ENCODE data around the gene COIL.
A peak's percentile ranks its signal among the peaks of the same experiment; 100 is the strongest.
"Not testable (repeated sequence)": the region's sequence is repeated elsewhere in the genome, so short reads cannot be mapped to it uniquely, and the experiment has no call there.

Gene COIL, protein sequence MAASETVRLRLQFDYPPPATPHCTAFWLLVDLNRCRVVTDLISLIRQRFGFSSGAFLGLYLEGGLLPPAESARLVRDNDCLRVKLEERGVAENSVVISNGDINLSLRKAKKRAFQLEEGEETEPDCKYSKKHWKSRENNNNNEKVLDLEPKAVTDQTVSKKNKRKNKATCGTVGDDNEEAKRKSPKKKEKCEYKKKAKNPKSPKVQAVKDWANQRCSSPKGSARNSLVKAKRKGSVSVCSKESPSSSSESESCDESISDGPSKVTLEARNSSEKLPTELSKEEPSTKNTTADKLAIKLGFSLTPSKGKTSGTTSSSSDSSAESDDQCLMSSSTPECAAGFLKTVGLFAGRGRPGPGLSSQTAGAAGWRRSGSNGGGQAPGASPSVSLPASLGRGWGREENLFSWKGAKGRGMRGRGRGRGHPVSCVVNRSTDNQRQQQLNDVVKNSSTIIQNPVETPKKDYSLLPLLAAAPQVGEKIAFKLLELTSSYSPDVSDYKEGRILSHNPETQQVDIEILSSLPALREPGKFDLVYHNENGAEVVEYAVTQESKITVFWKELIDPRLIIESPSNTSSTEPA

DNA sequence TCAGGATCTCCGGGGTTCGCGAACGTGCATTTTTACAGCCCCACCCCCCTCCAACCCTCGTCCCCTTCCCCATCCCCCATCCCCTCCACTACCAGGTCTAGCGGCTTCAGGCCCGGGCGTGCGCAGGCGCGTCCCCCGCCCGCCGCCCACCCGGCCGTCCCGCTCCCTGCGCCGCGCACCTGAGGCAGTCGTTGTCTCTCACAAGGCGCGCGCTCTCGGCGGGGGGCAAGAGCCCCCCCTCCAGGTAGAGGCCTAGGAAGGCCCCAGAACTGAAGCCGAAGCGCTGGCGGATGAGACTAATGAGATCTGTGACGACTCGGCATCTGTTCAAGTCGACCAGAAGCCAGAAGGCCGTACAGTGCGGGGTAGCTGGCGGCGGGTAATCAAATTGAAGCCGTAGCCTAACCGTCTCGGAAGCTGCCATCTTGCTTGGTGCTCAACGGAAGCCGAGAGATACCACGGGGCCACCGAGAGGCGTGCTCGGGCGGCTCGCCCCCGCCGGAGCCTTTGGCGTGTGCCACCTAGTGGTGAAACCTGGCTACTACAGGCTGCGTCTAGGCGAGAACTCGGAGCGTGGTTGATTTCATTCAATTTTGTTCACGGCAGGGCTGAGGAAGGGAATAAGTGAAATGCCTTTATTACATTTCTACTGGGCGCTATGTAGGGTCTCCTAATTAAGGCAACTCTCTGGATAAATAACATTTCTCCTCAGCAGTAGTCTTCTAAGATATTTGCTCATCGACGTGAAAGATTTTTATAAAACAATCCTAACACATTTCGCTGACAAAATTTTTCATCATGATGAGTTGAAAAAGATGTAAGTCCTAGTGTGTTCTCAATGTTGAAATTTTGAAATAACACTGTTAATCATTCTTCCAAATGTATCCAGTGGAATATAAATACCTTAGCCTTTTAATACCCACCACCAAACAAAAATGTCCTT, at the start of gene COIL:
TSS of gene COIL (minus strand) at position 455 of the 943 bp plus-strand sequence. CDS start at position 424, 31 bp downstream.
- peak; percentile 99 for DNase-seq

DNA sequence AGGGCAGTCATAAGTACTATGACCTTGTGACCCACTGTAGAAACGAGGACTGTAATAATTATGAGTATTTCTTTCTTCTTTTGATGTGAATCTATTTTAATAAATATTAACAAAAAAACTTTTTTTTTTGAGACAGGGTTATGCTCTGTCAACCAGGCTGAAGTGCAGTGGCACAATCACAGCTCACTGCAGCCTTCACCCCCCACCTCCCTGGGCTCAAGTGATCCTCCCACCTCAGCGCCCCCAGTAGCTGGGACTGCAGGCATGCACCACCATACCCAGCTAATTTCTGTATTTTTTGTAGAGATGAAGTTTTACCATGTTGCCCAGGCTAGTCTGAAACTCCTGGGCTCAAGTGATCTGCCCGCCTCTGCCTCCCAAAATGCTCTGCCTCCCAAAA, 49.6 kb upstream of the COIL start:
- no peak for DNase-seq

DNA sequence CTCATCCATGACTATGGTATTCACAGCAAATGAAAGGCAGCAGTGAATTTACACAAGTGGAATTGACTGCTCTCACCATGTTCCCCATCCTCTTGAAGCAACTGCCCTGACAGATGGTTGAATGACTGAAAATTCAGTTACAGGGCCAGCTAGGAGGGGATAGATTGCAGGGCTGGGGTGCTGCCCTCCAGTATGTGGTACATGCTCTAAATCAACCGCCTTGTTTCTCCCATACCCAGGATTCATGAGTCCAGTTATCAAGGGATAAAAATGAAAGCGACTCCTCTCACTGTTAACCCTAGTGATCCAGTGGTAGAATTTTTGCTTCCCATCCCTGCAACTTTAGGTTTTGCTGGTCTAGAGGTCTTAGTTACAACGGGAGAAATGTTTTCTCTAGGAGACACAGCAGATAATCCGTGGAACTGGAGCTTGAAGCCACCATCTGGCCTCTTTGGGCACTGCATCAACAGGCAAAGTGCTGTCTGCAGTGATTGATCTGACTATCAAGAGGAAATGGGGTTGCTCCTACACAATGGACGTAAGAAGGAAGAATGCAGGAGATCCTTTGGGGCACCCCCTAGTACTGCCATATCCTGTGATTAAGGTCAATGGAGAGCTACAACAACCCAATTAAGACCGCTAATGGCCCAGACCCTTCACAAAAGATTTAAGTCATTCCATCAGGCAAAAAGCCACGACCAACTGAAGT, 49.0 kb upstream of the COIL start:
- peak; percentile 72 for DNase-seq

DNA sequence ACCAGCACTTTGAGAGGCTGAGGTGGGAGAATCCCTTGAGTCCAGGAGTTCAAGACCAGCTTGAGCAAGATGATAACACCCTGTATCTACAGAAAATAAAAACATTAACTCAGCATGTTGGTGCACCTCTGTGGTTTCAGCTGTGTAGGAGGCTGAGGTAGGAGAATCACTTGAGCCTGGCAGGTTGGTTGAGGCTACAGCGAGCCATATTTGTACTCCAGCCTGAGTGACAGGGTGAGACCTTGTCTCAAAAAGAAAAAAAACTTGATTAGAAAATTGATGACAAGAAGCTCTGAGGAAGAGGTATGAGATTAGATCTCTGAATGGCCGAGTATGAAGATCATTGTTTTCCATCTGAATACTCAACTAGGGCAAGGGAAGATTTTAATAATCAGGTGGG, 48.1 kb upstream of the COIL start:
- no peak for DNase-seq

DNA sequence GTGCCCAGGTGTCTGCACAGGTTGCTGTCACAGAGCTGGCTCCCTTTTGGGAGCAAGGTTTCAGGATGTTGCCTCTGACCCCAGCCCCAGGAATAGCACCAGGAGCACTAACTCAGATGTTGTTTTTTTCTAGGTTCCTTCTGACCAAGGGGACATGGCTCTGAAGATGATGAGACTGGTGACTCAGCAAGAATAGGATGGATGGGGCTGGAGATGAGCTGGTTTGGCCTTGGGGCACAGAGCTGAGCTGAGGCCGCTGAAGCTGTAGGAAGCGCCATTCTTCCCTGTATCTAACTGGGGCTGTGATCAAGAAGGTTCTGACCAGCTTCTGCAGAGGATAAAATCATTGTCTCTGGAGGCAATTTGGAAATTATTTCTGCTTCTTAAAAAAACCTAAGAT, 45.2 kb upstream of the COIL start:
- DNase-seq, result no peak

DNA sequence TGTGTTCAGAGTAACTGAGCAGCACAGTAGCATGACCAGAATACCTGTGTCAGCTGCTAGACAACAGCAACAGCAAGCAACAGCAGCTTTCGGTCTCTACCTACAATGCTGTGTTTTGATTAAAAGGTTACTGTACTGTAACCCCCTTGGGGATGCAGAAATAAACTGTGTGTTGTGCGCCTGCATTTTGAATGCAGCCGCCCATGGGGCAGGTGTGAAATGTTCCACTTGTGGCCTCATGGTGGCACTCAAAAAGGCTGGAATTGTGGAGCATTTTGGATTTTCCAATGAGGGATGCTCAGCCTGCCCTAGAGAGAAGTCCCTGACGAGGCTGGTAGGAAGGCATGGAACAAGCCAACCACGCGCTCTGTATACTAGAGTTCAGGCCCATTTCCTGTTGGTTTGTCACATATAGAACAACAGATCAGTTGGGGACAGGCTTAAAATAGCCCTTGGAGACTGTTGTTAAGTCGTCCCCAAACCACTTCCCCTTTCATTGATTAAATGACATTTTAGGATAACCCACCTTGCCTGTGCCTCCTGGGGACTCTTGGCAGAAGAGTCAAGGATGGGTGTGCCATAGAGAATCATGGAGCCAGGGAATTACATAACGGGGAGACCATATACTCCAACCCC, 44.2 kb upstream of the COIL start:
- DNase-seq, result no peak

DNA sequence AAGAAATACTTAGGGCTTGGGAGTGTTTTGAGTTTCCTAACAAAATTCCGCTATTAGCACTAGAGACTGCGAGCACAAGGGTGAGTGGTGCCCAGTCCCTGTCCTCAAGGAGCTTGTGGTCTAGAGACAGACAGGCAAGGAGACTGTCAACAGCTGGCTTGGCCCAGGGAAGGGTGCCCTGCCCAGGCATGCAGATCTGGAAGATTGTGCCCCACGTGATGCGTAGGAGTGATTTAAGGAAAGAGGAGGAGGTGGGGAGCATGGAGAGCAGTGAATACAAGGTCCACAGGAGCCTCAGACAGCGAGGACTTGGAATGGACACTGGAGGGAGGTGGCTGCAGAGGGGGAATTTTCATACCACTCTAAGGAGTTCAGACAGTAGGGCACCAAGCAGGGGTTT, 42.1 kb upstream of the COIL start:
- no peak for DNase-seq

DNA sequence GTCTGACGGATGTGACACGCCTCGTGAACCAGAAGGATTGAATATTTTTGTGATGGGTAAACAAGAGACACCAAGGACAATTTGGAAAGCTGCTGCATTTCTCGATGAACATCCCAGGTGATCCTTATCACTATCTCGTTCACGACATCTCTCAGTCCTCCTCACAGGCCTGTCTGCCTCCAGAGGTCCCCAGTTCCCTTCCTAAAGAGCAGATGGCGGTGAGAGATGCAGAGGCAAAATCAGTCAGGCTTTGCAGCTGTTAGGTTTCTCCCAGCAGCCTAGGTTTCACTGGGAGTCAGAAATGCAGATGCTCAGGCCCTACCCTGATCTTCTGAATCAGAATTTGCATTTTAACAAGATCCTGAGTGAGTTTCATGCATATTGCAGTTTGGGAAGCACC, 40.7 kb upstream of the COIL start:
- no peak for DNase-seq

DNA sequence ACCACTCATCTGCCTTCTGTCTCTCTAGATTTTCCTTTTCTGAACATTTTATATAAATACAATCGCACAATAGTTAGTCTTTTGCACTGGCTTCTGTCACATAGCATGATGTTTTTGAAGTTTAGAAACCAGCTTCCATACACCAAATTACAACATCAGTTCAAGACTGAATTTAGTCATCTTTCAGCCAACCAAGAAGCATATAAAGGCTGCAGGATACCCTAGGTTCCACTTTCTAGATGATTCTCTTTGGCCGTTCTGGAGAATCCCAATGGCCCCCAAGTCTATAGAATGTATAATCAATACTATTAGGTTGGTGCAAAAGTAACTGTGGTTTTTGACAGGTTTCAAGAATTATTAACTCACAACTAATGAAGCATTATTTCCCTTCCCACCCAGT, 36.5 kb upstream of the COIL start:
- DNase-seq, result no peak

DNA sequence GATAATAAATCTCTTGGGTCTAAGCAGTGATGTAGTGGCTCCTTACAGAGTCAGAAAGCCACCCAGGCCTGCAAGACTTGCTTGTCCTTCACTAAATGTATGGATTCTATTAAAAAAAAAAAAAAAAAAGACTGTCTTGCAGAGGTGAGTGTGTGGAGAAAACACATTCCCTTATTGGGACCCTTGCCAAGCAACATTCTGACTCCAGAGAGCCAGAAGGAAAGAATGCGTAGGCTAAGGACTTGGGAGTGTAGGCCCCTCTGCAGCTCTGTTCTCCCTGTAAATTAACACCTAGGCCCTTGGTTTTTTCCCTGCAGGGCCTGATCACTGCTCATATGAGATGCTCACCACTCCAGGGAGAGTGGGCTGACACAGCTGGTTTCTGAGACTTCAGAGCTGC, 34.9 kb upstream of the COIL start:
- DNase-seq, result no peak

DNA sequence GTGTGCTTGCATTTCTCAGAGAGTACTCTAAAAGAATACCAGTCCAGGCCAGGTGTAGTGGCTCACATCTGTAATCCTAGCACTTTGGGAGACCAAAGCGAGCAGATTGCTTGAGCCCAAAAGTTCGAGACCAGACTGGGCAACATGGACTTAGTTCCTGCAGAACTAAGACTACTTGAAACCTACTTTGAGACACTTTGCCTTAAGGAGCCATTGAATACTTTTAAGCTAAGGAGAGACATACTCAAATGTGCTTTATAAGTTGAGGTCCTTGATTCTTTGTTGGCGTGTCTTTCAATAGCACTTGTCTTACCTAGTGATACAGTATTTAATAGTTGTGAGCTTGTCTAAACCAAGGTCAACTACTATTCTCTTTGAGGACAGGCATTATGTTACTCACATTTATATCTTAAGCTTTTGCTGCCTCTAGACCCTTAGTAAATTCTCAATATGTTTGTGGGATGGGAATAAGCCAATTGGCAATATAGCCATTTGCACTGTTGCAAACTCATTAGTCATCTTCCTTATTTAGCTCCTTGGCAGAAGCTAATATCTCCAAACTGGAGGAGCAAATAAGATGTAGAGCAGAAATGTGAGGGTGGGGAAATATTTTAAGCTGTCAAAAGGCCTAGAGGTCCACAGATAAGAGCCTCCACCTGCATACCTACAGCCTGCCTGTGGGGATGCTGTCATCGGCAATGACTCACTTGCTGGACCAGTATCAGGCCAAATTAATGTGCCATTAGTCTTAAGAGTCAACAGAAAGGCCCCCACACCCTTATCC, 33.4 kb upstream of the COIL start:
- peak; percentile 11 for DNase-seq

DNA sequence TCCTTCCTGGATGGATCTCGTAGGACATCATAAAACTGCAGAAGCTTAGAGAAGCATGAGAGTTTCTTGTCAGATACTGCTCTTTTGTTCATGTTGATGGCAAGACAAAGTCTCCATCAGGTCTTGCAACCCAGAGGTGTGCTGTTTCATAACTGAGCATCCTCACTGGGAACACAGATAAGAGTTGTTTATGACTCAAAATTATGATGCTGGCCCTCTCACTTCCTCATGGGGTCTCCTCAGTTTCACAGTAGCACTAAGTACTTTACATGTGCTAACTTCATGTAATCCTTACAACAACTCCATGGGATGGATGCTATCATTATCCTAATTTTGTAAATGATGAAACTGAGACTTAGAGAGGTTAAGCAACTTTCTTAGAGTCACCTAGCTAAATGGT, 31.5 kb upstream of the COIL start:
- DNase-seq, result no peak

DNA sequence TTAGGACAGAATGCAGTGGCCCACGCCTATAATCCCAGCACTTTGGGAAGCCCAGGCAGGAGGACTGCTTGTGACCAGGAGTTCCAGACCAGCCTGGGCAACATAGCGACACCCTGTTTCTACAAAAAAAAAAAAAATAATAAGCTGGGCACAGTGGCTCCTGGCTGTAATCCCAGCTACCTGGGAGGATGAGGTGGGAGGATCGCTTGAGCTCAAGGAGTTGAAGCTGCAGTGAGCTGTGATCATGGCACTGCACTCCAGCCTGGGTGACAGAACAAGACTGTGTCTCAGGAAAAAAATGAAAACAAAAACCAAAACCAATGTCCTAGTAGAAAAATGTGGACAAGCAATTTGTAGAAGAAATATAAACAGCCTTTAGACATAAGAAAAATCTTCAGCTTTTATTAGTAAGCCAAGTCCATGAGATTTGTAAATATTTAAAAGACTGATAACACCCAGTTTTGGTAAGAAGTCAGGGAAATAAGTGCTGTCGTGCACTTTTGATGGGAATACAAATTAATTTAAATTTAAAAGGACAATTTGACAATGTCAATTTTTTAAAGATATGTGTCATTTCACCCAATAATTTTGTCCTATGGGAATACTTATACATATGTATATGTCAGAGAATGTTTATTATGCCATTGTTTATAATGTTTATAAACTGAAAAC, 28.2 kb upstream of the COIL start:
- DNase-seq, result no peak

DNA sequence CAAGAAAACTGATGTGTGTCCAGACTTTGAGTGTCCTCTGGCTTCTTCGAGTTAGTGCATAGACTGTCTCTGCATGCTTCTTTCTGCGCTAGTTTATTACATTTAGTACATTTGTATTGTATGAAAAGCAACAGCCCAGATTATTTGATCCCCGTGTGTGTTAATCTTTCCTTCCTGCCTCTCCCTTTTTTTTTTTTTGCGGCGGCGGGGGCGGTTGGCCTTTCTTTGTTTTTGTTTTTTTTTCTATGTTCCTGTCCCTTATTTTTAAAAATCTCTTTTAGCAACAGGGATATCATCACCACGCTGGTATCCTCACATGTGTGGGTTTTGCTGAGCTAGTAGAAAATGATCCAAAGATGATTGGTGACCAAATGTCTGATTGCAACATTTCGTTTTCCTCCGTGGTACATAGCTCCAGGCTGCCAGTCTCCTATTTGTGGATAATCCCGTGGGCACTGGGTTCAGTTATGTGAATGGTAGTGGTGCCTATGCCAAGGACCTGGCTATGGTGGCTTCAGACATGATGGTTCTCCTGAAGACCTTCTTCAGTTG, 26.5 kb upstream of the COIL start:
- DNase-seq, result peak; percentile 11

DNA sequence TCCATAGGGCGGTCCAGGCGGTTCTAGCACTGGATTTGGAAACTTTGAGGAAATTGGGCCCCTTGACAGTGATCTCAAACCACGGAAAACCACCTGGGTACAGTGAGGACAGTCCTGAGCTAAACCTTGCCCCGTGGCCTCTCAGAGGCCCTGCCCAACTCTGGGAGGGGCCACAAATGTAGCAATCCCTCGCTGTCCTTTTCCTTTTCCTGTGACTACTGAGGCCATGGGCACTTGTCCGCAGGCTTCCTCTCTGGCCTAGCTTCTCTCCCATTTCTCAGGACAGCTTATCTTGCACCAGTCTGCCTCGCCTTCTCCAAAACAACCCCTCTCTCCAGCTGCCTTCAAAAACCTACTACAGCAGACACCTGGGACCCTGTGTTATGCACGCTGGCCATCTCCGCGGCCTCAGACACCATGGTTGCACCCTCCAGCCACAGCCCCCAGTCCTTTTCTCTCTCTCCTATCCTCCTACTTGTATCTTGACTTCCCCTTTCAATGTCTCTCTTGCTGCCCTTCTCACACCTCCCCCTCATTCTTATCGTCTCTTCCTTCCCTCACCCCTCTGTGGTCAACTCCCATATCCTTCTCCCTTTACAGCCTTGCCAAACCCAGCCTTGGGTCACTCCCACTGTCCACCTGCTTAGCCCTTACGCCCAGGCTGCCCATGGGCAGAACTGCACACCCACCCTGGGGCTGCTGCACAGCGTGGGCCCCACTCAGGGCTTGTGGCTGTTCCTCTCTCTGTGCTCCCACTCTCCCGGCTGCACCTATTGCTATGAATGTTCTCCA, 24.7 kb upstream of the COIL start:
- DNase-seq, result peak; percentile 15

DNA sequence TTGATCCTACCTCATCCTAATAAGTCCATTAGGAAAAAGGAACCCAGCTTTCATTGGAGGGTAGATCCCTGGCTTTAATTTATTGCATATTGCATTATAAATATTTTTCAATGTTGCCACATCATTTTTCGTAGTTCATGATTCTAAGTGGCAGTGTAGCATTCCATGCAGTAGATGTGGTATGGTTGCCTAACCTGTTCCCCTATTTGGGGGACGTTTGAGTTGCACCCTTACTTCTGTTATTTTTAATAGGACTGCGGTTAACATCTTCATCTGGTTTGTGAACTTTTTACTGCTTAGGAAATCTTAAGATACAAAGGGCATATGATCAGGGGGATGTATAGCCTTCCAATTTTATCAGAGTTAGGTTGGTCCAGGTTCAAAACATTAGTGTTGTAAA, 22.5 kb upstream of the COIL start:
- DNase-seq, result no peak

DNA sequence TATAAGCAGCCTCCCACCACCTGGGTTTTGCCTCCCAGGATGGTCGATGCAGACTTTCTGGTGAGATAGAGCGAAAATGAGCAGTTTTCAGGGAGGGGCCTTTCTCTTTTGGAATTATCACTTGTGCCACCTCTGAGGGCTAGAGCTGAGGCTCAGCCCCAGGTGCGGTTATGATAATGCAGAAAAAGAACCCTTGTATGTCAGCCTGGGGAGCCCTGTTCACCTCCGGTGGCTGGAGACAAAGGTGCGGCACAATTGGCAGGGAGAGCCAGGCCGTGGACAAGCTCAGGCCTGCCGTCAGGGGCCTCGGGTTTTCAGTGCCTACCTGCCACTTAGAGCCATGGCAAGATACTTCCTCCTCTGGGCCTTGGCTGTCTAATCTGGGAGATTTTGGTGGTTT, 21.5 kb upstream of the COIL start:
- DNase-seq, result no peak

DNA sequence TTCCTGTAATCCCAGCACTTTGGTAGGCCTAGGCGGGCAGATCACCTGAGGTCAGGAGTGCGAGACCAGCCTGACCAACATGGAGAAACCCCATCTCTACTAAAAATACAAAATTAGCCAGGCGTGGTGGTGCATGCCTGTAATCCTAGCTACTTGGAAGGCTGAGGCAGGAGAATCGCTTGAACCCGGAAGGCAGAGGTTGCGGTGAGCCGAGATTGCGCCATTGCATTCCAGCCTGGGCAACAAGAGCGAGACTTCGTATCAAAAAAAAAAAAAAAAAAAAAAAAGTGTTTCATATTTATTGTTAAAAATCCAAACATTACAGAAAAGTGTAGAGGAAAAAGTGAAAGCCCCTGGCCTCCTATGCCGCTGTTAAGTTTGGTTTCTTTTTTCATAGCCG, 19.7 kb upstream of the COIL start:
- DNase-seq, result not testable (repeated sequence)

DNA sequence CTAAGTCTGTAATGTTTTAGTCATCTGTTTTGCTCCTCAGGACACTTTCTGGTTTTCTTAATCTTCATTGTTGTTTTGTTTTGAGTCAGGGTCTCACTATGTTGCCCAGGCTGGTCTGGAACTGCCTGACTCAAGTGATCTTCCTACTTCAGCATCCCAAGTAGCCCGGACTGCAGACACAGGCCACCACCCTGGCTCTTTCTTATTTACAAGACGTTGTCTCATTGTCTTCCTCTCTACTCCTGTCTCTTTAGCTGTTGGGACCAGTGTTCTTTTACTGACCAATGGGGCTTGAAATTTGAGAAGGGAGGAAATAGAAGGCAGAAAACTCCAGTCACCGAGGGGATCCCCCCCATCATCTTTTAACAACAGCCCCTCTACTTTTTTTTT, 18.2 kb upstream of the COIL start:
- DNase-seq, result no peak

Measured in activated CD8-positive, alpha-beta memory T cell treated with anti-CD3 and anti-CD28 coated beads for 24 hours (primary cell).